HepG2 (cell line): ENCODE data around the gene CST3. TPM values are rescaled to one million over a fixed set of nuclear protein-coding genes. Genes with fewer than 3 reads are reported as not detected.

Source experiments
- ATAC-seq: fragments of 200-7000 bp; cut with Tn5 transposase; 3 replicates; pipeline ENCODE4 v1.9.1; 2020; ENCODE audit warnings: mild to moderate bottlenecking, moderate library complexity
- BruUV-seq: library from RNA; stranded (reverse); fragments of 400-500 nt; replicated peaks from 2 replicates; lab custom pipeline; 2021; lab: Mats Ljungman, UMichigan
- CTCF ChIA-PET: fragments of 300-600 bp; formaldehyde crosslinking; extraction: SDS; loops from one replicate; lab custom pipeline; 2021; ENCODE audit warnings: low total read pairs, inconsistent platforms, low intra/inter-chr PET ratio; lab: Yijun Ruan, JAX
- POLR2A ChIA-PET: fragments of 350-600 bp; sonication (Branson Sonifier 250); formaldehyde crosslinking; loops from one replicate; lab custom pipeline; 2020; ENCODE audit warnings: antibody characterized with exemption, inconsistent platforms; lab: Yijun Ruan, JAX
- DNase-seq: peaks from one replicate; pipeline ENCODE4 v3.0.0-alpha.2; 2015; ENCODE audit warnings: low spot score
- FAIRE-seq: peaks from 3 replicates; lab custom pipeline; 2011; peaks lifted over from hg19 to GRCh38; lab: Jason Lieb, UNC
- H2AFZ ChIP-seq: one replicate; pipeline ENCODE4 v1.6.1; 2011; ENCODE audit warnings: low read length, inconsistent platforms
- H3K27ac ChIP-seq: fragments of 300-600 bp; 3 replicates; pipeline ENCODE4 v1.8.0; 2011; ENCODE audit warnings: mixed run types, mild to moderate bottlenecking, mixed read lengths, low read length, inconsistent platforms; ENCODE audit not compliant: insufficient read depth; ENCODE audit errors: extremely low read length
- H3K27me3 ChIP-seq, 2 experiments: fragments of 200-600 bp in 1 of 2; 2 replicates in 1 of 2; 3 replicates in 1 of 2; pipeline versions ENCODE4 v1.6.0 to v1.8.0; 2011; ENCODE audit warnings: low read length in 2 of 2, mild to moderate bottlenecking in 2 of 2, moderate library complexity in 2 of 2, inconsistent platforms in 1 of 2; ENCODE audit not compliant: insufficient read depth in 2 of 2, control insufficient read depth in 1 of 2
- H3K36me3 ChIP-seq, 2 experiments: fragments of 200-600 bp in 1 of 2; replicated peaks in 1 of 2; 2 replicates in 1 of 2; 3 replicates in 1 of 2; pipeline versions ENCODE4 v1.5.1 to v1.8.0; 2011; ENCODE audit warnings: low read length in 2 of 2, inconsistent platforms in 1 of 2; ENCODE audit not compliant: insufficient read depth in 2 of 2, control insufficient read depth in 1 of 2
- H3K4me1 ChIP-seq: 2 replicates; pipeline ENCODE4 v1.5.1; 2012; ENCODE audit warnings: low read length, inconsistent platforms; ENCODE audit not compliant: insufficient read depth
- H3K4me2 ChIP-seq: 2 replicates; pipeline ENCODE4 v1.6.0; 2011; ENCODE audit warnings: low read depth, low read length, inconsistent platforms
- H3K4me3 ChIP-seq, 3 experiments: fragments of 200-600 bp in 1 of 3; sonication (generic), shearing (Covaris generic) in 1 of 3; replicated peaks in 1 of 3; 2 replicates each; pipeline ENCODE4 v1.5.1; 2011 to 2016; ENCODE audit warnings: low read length in 3 of 3, inconsistent platforms in 2 of 3, low read depth in 2 of 3, mild to moderate bottlenecking in 2 of 3, control low read depth in 1 of 3, mixed read lengths in 1 of 3; ENCODE audit not compliant: insufficient read depth in 1 of 3
- H3K79me2 ChIP-seq: one replicate; pipeline ENCODE4 v1.6.1; 2011; ENCODE audit warnings: low read length, inconsistent platforms; ENCODE audit not compliant: insufficient read depth
- H3K9ac ChIP-seq: 2 replicates; pipeline ENCODE4 v1.6.0; 2011; ENCODE audit warnings: mild to moderate bottlenecking, low read depth, low read length, inconsistent platforms; ENCODE audit not compliant: insufficient read depth
- H3K9me3 ChIP-seq: 2 replicates; pipeline ENCODE4 v1.5.1; 2012; ENCODE audit warnings: mild to moderate bottlenecking, low read length
- H4K20me1 ChIP-seq: 2 replicates; pipeline ENCODE4 v1.6.0; 2011; ENCODE audit warnings: inconsistent platforms, mild to moderate bottlenecking, low read length, moderate library complexity; ENCODE audit not compliant: insufficient read depth
- FOXP1 ChIP-seq, 2 experiments: fragments of 450-650 bp in 1 of 2; IDR thresholded peaks; 2 replicates each; pipeline ENCODE4 v1.6.1; 2017 to 2018; ENCODE audit warnings: antibody characterized with exemption in 1 of 2
- HNRNPLL ChIP-seq: fragments of 200-400 bp; formaldehyde crosslinking; IDR thresholded peaks from 2 replicates; pipeline ENCODE4 v1.6.1; 2017; ENCODE audit warnings: mild to moderate bottlenecking, low read depth, low read length; ENCODE audit not compliant: poor library complexity, severe bottlenecking
- MED8 ChIP-seq: sonication (generic); formaldehyde crosslinking; IDR thresholded peaks from 2 replicates; pipeline ENCODE4 v1.8.1; 2023; ENCODE audit warnings: mild to moderate bottlenecking, missing genetic modification reagents; ENCODE audit not compliant: insufficient replicate concordance
- NFATC3 ChIP-seq: sonication (generic); formaldehyde crosslinking; IDR thresholded peaks from 2 replicates; pipeline ENCODE4 v1.5.1; 2020; ENCODE audit warnings: mild to moderate bottlenecking, missing genetic modification reagents
- RBM22 ChIP-seq: fragments of 200-400 bp; formaldehyde crosslinking; optimal IDR thresholded peaks from 2 replicates; pipeline ENCODE3; 2017; ENCODE audit warnings: mild to moderate bottlenecking, low read length, moderate library complexity
- ZNF101 ChIP-seq: sonication (generic); formaldehyde crosslinking; IDR thresholded peaks from 2 replicates; pipeline ENCODE4 v1.4.0; 2020; ENCODE audit warnings: mild to moderate bottlenecking, low read depth, missing genetic modification reagents, borderline replicate concordance
- ZNF382 ChIP-seq: sonication (generic); formaldehyde crosslinking; IDR thresholded peaks from 2 replicates; pipeline ENCODE4 v1.5.0; 2020; ENCODE audit warnings: missing genetic modification reagents, mild to moderate bottlenecking, borderline replicate concordance
- ZNF558 ChIP-seq: sonication (generic); formaldehyde crosslinking; IDR thresholded peaks from 2 replicates; pipeline ENCODE4 v1.9.0; 2022; ENCODE audit warnings: mild to moderate bottlenecking, missing genetic modification reagents, borderline replicate concordance
- ZNF746 ChIP-seq: sonication (generic); formaldehyde crosslinking; IDR thresholded peaks from 2 replicates; pipeline ENCODE4 v1.8.0; 2022; ENCODE audit warnings: mild to moderate bottlenecking, missing genetic modification reagents
- WGBS: methylation state at CpG from one replicate; pipeline ENCODE4 v1.1.6; 2017; ENCODE audit warnings: low lambda C conversion rate; 5-methylcytosine and 5-hydroxymethylcytosine counted together
- in situ Hi-C: cut with HindIII; loops from 2 replicates; pipeline ENCODE4 v1.10.0; 2017; ENCODE audit warnings: low pct_unique_long_range_greater_than_20kb; ENCODE audit not compliant: extremely low pct_ligation_motif_present
- intact Hi-C: fragments of 100-400 bp; cut with micrococcal nuclease; formaldehyde crosslinking; loops from one replicate; pipeline ENCODE4 v1.10.0; 2022; ENCODE audit not compliant: unreplicated experiment
- polyA plus RNA-seq, 8 experiments: library from polyadenylated mRNA; depleted of rRNA in 3 of 8; stranded (reverse) in 7 of 8; unstranded in 1 of 8; fragments of >200 nt; fragmentation: Illumina TruSeq in 4 of 8; extraction: Trizol in 4 of 8; gene quantifications; 2 replicates each; pipeline versions ENCODE4 v1.2.1 to v1.2.3, GENCODE V29; 2011 to 2016; ENCODE audit warnings: low read depth in 4 of 8, missing spikeins in 1 of 8, mixed read lengths in 1 of 8; ENCODE audit not compliant: insufficient read depth in 1 of 8
- total RNA-seq, 5 experiments: library from RNA; depleted of rRNA; stranded (reverse); fragments of >200 nt; fragmentation: Illumina TruSeq; extraction: Trizol; gene quantifications; 2 replicates each; pipeline ENCODE4 v1.2.3, GENCODE V29; 2016; ENCODE audit warnings: low read depth in 1 of 5
- TF ChIP-seq, protein P1 (sequence below): sonication (generic); formaldehyde crosslinking; conservative IDR thresholded peaks from 2 replicates; pipeline ENCODE4 v1.4.0; 2020; ENCODE audit warnings: missing genetic modification reagents
- TF ChIP-seq, protein P2 (sequence below): sonication (generic); formaldehyde crosslinking; IDR thresholded peaks from 2 replicates; pipeline ENCODE4 v1.8.1; 2023; ENCODE audit warnings: mild to moderate bottlenecking, inconsistent platforms, moderate library complexity, missing genetic modification reagents, borderline replicate concordance
- TF ChIP-seq, protein P3 (sequence below): sonication (generic); formaldehyde crosslinking; IDR thresholded peaks from 2 replicates; pipeline ENCODE4 v1.5.1; 2020; ENCODE audit warnings: missing genetic modification reagents, mild to moderate bottlenecking, borderline replicate concordance
- TF ChIP-seq, protein P4 (sequence below), 2 experiments: fragments of 450-650 bp in 1 of 2; sonication (generic) in 1 of 2; formaldehyde crosslinking; IDR thresholded peaks; 2 replicates each; pipeline versions ENCODE4 v1.5.0 to v1.8.0; 2020 to 2022; ENCODE audit warnings: mild to moderate bottlenecking in 1 of 2, missing genetic modification reagents in 1 of 2

Gene CST3
- total and polyA plus RNA-seq, 2 of the 13 experiments (the other 11 are each of a cell fraction or from before 2014, with no cell fraction given) = 690 to 1,005 TPM

DNA sequence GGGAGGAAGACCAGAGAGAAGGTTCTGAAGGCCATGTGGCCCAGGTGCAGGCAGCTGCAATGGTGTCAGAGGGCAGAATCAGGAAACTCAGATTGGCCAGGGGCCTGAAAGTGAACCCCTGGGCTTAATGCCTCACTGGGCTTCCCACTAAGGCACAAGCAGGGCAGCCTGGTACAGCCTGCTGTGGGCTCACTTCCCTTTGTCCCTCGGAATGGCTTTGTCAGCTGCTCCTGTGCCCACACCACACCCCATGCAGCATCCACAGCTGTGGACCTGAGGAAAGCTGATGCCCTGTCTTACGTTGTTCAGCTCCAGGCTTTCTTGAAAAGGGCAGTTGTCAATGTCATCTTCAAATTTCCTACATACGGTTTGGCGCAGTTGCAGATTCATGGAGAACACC is 34.4 kb downstream of the CST3 start:
- no peak overlapping the region for H3K4me3 ChIP-seq
- H3K9ac ChIP-seq = no peak overlapping the region
- H3K27me3 ChIP-seq = peaks cover 2 to 28% of the 10 kb centered on the region in 2 experiments; a peak in 4 of 5 replicates
- H3K4me2 ChIP-seq = no peak overlapping the region
- intact Hi-C loops = no loop called here
- ATAC-seq = no peak
- no peak for DNase-seq
- no peaks in the 10 kb centered on the region for H3K9me3 ChIP-seq
- no peak for FAIRE-seq
- no TSS peak for BruUV-seq
- no peak overlapping the region for H3K27ac ChIP-seq
- H3K4me1 ChIP-seq = peaks cover 19% of the 10 kb centered on the region
- no peaks in the 10 kb centered on the region for H3K79me2 ChIP-seq
- CTCF ChIA-PET = no interaction called here
- no peak for TF ChIP-seq ZNF746 (CRISPR knock-in tag)
- no peak for TF ChIP-seq ZNF101 (CRISPR knock-in tag)
- no peak for TF ChIP-seq ZNF382 (CRISPR knock-in tag)
- TF ChIP-seq, protein P1, sequence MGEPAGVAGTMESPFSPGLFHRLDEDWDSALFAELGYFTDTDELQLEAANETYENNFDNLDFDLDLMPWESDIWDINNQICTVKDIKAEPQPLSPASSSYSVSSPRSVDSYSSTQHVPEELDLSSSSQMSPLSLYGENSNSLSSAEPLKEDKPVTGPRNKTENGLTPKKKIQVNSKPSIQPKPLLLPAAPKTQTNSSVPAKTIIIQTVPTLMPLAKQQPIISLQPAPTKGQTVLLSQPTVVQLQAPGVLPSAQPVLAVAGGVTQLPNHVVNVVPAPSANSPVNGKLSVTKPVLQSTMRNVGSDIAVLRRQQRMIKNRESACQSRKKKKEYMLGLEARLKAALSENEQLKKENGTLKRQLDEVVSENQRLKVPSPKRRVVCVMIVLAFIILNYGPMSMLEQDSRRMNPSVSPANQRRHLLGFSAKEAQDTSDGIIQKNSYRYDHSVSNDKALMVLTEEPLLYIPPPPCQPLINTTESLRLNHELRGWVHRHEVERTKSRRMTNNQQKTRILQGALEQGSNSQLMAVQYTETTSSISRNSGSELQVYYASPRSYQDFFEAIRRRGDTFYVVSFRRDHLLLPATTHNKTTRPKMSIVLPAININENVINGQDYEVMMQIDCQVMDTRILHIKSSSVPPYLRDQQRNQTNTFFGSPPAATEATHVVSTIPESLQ (CRISPR knock-in tag) = no peak
- TF ChIP-seq, protein P2, sequence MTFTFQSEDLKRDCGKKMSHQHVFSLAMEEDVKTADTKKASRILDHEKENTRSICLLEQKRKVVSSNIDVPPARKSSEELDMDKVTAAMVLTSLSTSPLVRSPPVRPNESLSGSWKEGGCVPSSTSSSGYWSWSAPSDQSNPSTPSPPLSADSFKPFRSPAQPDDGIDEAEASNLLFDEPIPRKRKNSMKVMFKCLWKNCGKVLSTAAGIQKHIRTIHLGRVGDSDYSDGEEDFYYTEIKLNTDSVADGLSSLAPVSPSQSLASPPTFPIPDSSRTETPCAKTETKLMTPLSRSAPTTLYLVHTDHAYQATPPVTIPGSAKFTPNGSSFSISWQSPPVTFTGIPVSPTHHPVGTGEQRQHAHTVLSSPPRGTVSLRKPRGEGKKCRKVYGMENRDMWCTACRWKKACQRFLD (CRISPR knock-in tag) = no peak
- no peak for TF ChIP-seq RBM22
- TF ChIP-seq, protein P3, sequence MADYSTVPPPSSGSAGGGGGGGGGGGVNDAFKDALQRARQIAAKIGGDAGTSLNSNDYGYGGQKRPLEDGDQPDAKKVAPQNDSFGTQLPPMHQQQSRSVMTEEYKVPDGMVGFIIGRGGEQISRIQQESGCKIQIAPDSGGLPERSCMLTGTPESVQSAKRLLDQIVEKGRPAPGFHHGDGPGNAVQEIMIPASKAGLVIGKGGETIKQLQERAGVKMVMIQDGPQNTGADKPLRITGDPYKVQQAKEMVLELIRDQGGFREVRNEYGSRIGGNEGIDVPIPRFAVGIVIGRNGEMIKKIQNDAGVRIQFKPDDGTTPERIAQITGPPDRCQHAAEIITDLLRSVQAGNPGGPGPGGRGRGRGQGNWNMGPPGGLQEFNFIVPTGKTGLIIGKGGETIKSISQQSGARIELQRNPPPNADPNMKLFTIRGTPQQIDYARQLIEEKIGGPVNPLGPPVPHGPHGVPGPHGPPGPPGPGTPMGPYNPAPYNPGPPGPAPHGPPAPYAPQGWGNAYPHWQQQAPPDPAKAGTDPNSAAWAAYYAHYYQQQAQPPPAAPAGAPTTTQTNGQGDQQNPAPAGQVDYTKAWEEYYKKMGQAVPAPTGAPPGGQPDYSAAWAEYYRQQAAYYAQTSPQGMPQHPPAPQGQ = no peak
- TF ChIP-seq NFATC3 (CRISPR knock-in tag) = no peak
- TF ChIP-seq HNRNPLL = no peak
- TF ChIP-seq MED8 (CRISPR knock-in tag) = no peak
- TF ChIP-seq, protein P4, sequence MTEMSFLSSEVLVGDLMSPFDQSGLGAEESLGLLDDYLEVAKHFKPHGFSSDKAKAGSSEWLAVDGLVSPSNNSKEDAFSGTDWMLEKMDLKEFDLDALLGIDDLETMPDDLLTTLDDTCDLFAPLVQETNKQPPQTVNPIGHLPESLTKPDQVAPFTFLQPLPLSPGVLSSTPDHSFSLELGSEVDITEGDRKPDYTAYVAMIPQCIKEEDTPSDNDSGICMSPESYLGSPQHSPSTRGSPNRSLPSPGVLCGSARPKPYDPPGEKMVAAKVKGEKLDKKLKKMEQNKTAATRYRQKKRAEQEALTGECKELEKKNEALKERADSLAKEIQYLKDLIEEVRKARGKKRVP (CRISPR knock-in tag; IDR thresholded peaks at IDR 0.05) = no peak
- no peak for TF ChIP-seq ZNF558 (CRISPR knock-in tag)
- no peak for TF ChIP-seq FOXP1 (IDR thresholded peaks at IDR 0.05)
- no peak for TF ChIP-seq FOXP1 (CRISPR knock-in tag; IDR thresholded peaks at IDR 0.05)
- POLR2A ChIA-PET = no interaction called here
- in situ Hi-C loops = no loop called here
- H3K36me3 ChIP-seq = no peaks in the 10 kb centered on the region
- H4K20me1 ChIP-seq = no peaks in the 10 kb centered on the region
- WGBS = 68% methylated on average over 4 of the region's 4 CpGs
- H2AFZ ChIP-seq = no peak overlapping the region
